HG03108 (cell line): ENCODE data around the gene UGT1A10.

ENCODE experiments used
- ATAC-seq: cut with Tn5 transposase; IDR thresholded peaks from one replicate; pipeline ENCODE4 v1.9.1; 2021; ENCODE audit warnings: moderate library complexity; ENCODE audit not compliant: unreplicated experiment

The UGT1A10 gene

GRCh38 chr2:233819884-233820773, 183.9 kb downstream of the UGT1A10 start:
- no peak for ATAC-seq

- ATAC-seq: no peak
Observed at GRCh38 chr2:233820774-233821105, 184.5 kb downstream of the UGT1A10 start.

GRCh38 chr2:233821196-233821595, 184.9 kb downstream of the UGT1A10 start:
- no peak for ATAC-seq

- ATAC-seq: no peak
Observed at GRCh38 chr2:233821709-233822100, 185.5 kb downstream of the UGT1A10 start.

GRCh38 chr2:233822101-233822771, 186.0 kb downstream of the UGT1A10 start:
- ATAC-seq: no peak
